Cardiac muscle cell (in vitro differentiated cells and primary cell): Measurements from ENCODE around the gene ACVRL1. TPM values are rescaled to one million over a fixed set of nuclear protein-coding genes. Genes with fewer than 3 reads are reported as not detected.

Experiments
- DNase-seq, 2 donors: peaks; one replicate each; pipeline versions ENCODE4 v3.0.0 to v3.0.0-alpha.2; 2010 to 2017; ENCODE audit warnings: low read depth in 1 of 2, low spot score in 1 of 2
- H3K27ac ChIP-seq: fragments of 200-600 bp; sonication (generic); 2 replicates; pipeline ENCODE4 v1.5.1; 2016
- H3K27me3 ChIP-seq: fragments of 200-600 bp; sonication (generic); 2 replicates; pipeline ENCODE4 v1.6.0; 2016; ENCODE audit warnings: control low read depth
- H3K36me3 ChIP-seq: fragments of 200-600 bp; sonication (generic); 2 replicates; pipeline ENCODE4 v1.5.1; 2016; ENCODE audit warnings: control low read depth
- H3K4me1 ChIP-seq: fragments of 200-600 bp; sonication (generic); 2 replicates; pipeline ENCODE4 v1.8.1; 2017; ENCODE audit warnings: low read depth, mild to moderate bottlenecking, mixed run types
- H3K4me3 ChIP-seq: fragments of 200-600 bp; sonication (generic); 2 replicates; pipeline ENCODE4 v1.5.1; 2016; ENCODE audit warnings: mild to moderate bottlenecking
- H3K9me3 ChIP-seq: fragments of 200-600 bp; sonication (generic); 2 replicates; pipeline ENCODE4 v1.5.1; 2017; ENCODE audit warnings: low read depth, mild to moderate bottlenecking, control low read depth
- CTCF ChIP-seq: IDR thresholded peaks from 2 replicates; pipeline ENCODE4 v1.5.1; 2012; ENCODE audit warnings: low read depth, mild to moderate bottlenecking, low read length
- polyA plus RNA-seq: library from polyadenylated mRNA; unstranded; fragments of >200 nt; fragmentation: Nextera tagmentation; extraction: Ambion mirVana; gene quantifications from 2 replicates; pipeline ENCODE4 v1.2.1, GENCODE V29; 2016
- total RNA-seq: library from RNA; depleted of rRNA; stranded (reverse); fragments of >200 nt; gene quantifications from 2 replicates; pipeline ENCODE4 v1.2.3, GENCODE V29; 2016

The ACVRL1 gene
- total and polyA plus RNA-seq, 2 experiments from 2014 or later, result 5.5 TPM; not detected in 1

- TF ChIP-seq CTCF, result no peak
- H3K9me3 ChIP-seq, result no peaks in the 10 kb centered on the region
- no peak overlapping the region for H3K27ac ChIP-seq
- H3K4me1 ChIP-seq, result peaks cover 28% of the 10 kb centered on the region
- H3K4me3 ChIP-seq, result no peak overlapping the region
- DNase-seq, result no peak
- H3K36me3 ChIP-seq, result peaks cover 4% of the 10 kb centered on the region
- no peaks in the 10 kb centered on the region for H3K27me3 ChIP-seq
Measured at GRCh38 chr12:51960488-51960887, 53.2 kb downstream of the ACVRL1 start.

GRCh38 chr12:51960890-51961289, 53.6 kb downstream of the ACVRL1 start:
- Histone ChIP-seq H3K27me3 (no peaks in the 10 kb centered on the region), H3K27ac (no peak overlapping the region), H3K9me3 (no peaks in the 10 kb centered on the region), H3K4me1 (peaks cover 24% of the 10 kb centered on the region), H3K4me3 (no peak overlapping the region), H3K36me3 (peaks cover 4% of the 10 kb centered on the region)
- DNase-seq, result no peak
- no peak for TF ChIP-seq CTCF

- no peaks in the 10 kb centered on the region for H3K27me3 ChIP-seq
- no peak for DNase-seq
- peaks cover 4% of the 10 kb centered on the region for H3K36me3 ChIP-seq
- H3K27ac ChIP-seq, result peak overlapping the region; percentile 49
- peaks cover 17% of the 10 kb centered on the region for H3K4me1 ChIP-seq
- no peaks in the 10 kb centered on the region for H3K9me3 ChIP-seq
- TF ChIP-seq CTCF, result no peak
- no peak overlapping the region for H3K4me3 ChIP-seq
Measured at GRCh38 chr12:51961834-51962233, 54.5 kb downstream of the ACVRL1 start.

GRCh38 chr12:51962737-51963136, 55.4 kb downstream of the ACVRL1 start:
- H3K9me3 ChIP-seq, result no peaks in the 10 kb centered on the region
- H3K27me3 ChIP-seq, result no peaks in the 10 kb centered on the region
- H3K4me3 ChIP-seq, result no peak overlapping the region
- no peak overlapping the region for H3K27ac ChIP-seq
- peaks cover 4% of the 10 kb centered on the region for H3K36me3 ChIP-seq
- TF ChIP-seq CTCF, result no peak
- H3K4me1 ChIP-seq, result peaks cover 13% of the 10 kb centered on the region
- no peak for DNase-seq

- TF ChIP-seq CTCF, result no peak
- no peaks in the 10 kb centered on the region for H3K27me3 ChIP-seq
- no peaks in the 10 kb centered on the region for H3K9me3 ChIP-seq
- H3K4me3 ChIP-seq, result no peak overlapping the region
- H3K27ac ChIP-seq, result no peak overlapping the region
- no peak for DNase-seq
- H3K36me3 ChIP-seq, result peaks cover 4% of the 10 kb centered on the region
- peaks cover 11% of the 10 kb centered on the region for H3K4me1 ChIP-seq
Measured at GRCh38 chr12:51963477-51963876, 56.2 kb downstream of the ACVRL1 start.

- DNase-seq, result no peak
- Histone ChIP-seq H3K4me1 (peaks cover 37% of the 10 kb centered on the region), H3K36me3 (no peaks in the 10 kb centered on the region), H3K4me3 (no peak overlapping the region), H3K27me3 (no peaks in the 10 kb centered on the region), H3K27ac (no peak overlapping the region), H3K9me3 (no peaks in the 10 kb centered on the region)
- TF ChIP-seq CTCF, result no peak
Measured at GRCh38 chr12:51969643-51970042, 62.3 kb downstream of the ACVRL1 start.
